Skeletal muscle tissue (tissue), 4 donors: ENCODE results near the gene TTC7B. TPM values are rescaled to one million over a fixed set of nuclear protein-coding genes. Genes with fewer than 3 reads are reported as not detected.

ENCODE experiments used
- H3K27ac ChIP-seq: one replicate; pipeline ENCODE4 v1.7.0; 2013; ENCODE audit warnings: mild to moderate bottlenecking, low read depth, low read length, inconsistent platforms
- H3K27me3 ChIP-seq, 3 donors: one replicate each; pipeline ENCODE4 v1.7.0; 2013; ENCODE audit warnings: low read length in 3 of 3; ENCODE audit not compliant: control insufficient read depth in 3 of 3, insufficient read depth in 3 of 3
- H3K36me3 ChIP-seq, 3 donors: one replicate each; pipeline ENCODE4 v1.7.0; 2013; ENCODE audit warnings: low read length in 3 of 3; ENCODE audit not compliant: control insufficient read depth in 3 of 3, insufficient read depth in 3 of 3
- H3K4me1 ChIP-seq, 3 donors: one replicate each; pipeline ENCODE4 v1.7.0; 2013; ENCODE audit warnings: low read length in 3 of 3, mild to moderate bottlenecking in 3 of 3; ENCODE audit not compliant: control insufficient read depth in 3 of 3, insufficient read depth in 3 of 3
- H3K4me3 ChIP-seq, 3 donors: one replicate each; pipeline ENCODE4 v1.7.0; 2013; ENCODE audit warnings: low read length in 3 of 3
- H3K9ac ChIP-seq, 3 donors: one replicate each; pipeline ENCODE4 v1.7.0; 2013; ENCODE audit warnings: low read length in 3 of 3, mild to moderate bottlenecking in 3 of 3, moderate library complexity in 2 of 3, low read depth in 1 of 3
- H3K9me3 ChIP-seq, 3 donors: one replicate each; pipeline ENCODE4 v1.7.0; 2013; ENCODE audit warnings: low read length in 3 of 3; ENCODE audit not compliant: control insufficient read depth in 3 of 3
- total RNA-seq: library from RNA; depleted of rRNA; stranded (reverse); fragments of >200 nt; gene quantifications from one replicate; pipeline ENCODE4 v1.2.3, GENCODE V29; 2014
- donor health status: Osteomylitis.

The TTC7B gene
- total RNA-seq, 1 donor from 2014 or later = 5.7 TPM

DNA sequence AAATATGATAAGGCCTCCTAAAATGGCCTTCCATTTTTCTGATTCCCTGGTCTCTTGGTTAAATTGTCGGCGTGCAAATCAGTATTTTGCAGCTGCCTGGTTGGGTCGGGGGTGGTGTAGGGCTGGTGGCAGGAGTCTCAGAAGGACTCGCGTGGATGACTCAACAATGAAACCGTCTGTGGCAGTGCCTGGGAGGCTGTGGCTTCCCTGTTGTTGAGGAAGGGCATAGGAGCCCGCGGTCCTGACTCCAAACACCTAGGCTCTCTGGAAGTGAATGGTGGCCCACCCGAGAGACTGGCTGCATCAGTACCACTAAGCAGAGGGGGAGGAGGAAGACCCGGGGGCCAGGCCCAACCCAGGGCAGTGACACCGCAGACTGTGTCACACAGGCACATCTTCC, 207.9 kb downstream of the TTC7B start:
- H3K9me3 ChIP-seq = no peaks in the 10 kb centered on the region
- H3K36me3 ChIP-seq = peaks cover 0 to 10% (median 3%) of the 10 kb centered on the region in 3 donors
- no peaks in the 10 kb centered on the region for H3K27me3 ChIP-seq
- H3K4me3 ChIP-seq = no peak overlapping the region
- no peak overlapping the region for H3K27ac ChIP-seq
- H3K9ac ChIP-seq = no peak overlapping the region
- H3K4me1 ChIP-seq = peaks cover 24 to 40% (median 31%) of the 10 kb centered on the region in 3 donors

- Histone ChIP-seq H3K27ac (no peak overlapping the region), H3K4me3 (no peak overlapping the region), H3K9me3 (no peaks in the 10 kb centered on the region), H3K27me3 (no peaks in the 10 kb centered on the region), H3K36me3 (peaks cover 0 to 10% (median 3%) of the 10 kb centered on the region in 3 donors), H3K9ac (no peak overlapping the region), H3K4me1 (peaks cover 16 to 31% (median 23%) of the 10 kb centered on the region in 3 donors)
Measured at GRCh38 chr14:90607141-90607540, 209.1 kb downstream of the TTC7B start.

GRCh38 chr14:90606434-90606833, 209.8 kb downstream of the TTC7B start:
- Histone ChIP-seq H3K9ac (no peak overlapping the region), H3K4me1 (peaks cover 10 to 25% (median 16%) of the 10 kb centered on the region in 3 donors), H3K4me3 (no peak overlapping the region), H3K27me3 (no peaks in the 10 kb centered on the region), H3K27ac (no peak overlapping the region), H3K36me3 (peaks cover 0 to 10% (median 3%) of the 10 kb centered on the region in 3 donors), H3K9me3 (no peaks in the 10 kb centered on the region)

GRCh38 chr14:90605430-90605829, 210.8 kb downstream of the TTC7B start:
- no peak overlapping the region for H3K9ac ChIP-seq
- H3K4me1 ChIP-seq = peaks cover 3 to 22% (median 11%) of the 10 kb centered on the region in 3 donors
- no peaks in the 10 kb centered on the region for H3K27me3 ChIP-seq
- H3K36me3 ChIP-seq = peaks cover 0 to 6% (median 3%) of the 10 kb centered on the region in 3 donors
- H3K27ac ChIP-seq = no peak overlapping the region
- no peak overlapping the region for H3K4me3 ChIP-seq
- no peaks in the 10 kb centered on the region for H3K9me3 ChIP-seq

- Histone ChIP-seq H3K27me3 (no peaks in the 10 kb centered on the region), H3K27ac (no peak overlapping the region), H3K9ac (no peak overlapping the region), H3K36me3 (peaks cover 0 to 3% (median 0%) of the 10 kb centered on the region in 3 donors), H3K4me3 (no peak overlapping the region), H3K4me1 (peaks cover 13 to 25% (median 13%) of the 10 kb centered on the region in 3 donors), H3K9me3 (no peaks in the 10 kb centered on the region)
Measured at GRCh38 chr14:90604356-90604755, 211.9 kb downstream of the TTC7B start.

DNA sequence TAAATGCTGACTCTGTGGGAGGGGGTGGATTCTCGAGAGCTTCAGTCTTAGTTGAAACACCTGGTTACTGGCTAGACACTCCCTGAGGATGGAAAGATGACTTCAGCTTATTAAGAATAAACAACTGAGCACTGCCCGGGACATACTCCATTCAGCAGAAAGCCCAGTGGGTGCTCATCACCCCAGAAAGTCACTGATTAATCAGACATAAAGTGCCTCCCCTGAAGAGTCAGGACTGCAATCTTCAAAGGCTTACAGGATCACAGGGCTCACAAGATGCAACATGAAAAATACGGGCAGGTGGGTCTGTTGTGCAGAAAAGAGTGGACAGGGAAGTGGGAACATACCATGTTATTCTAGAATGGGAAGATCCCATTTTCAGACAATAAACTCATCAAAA, 212.4 kb downstream of the TTC7B start:
- no peak overlapping the region for H3K27ac ChIP-seq
- H3K36me3 ChIP-seq = peaks cover 0 to 3% (median 0%) of the 10 kb centered on the region in 3 donors
- peaks cover 11 to 23% (median 12%) of the 10 kb centered on the region in 3 donors for H3K4me1 ChIP-seq
- no peaks in the 10 kb centered on the region for H3K27me3 ChIP-seq
- H3K9ac ChIP-seq = no peak overlapping the region
- H3K9me3 ChIP-seq = no peaks in the 10 kb centered on the region
- H3K4me3 ChIP-seq = no peak overlapping the region

DNA sequence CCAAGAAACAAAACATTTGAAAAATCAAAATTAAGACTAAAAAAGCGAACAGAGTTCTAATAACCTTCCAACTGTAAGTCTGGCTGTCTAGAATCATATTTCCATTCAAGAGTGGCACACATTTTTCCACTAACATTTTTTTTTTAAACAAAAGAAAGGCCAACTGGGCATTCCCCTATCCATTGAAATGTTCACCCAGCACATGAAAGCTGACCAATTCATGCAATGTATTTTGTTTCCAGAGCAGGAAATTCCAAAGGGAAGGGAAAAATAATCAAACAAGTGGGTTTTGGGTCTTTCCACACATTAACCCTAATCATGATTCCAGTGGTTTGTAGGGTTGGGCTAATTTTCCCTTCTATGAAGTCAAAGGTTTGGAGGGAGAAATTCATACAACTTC, 212.9 kb downstream of the TTC7B start:
- Histone ChIP-seq H3K4me3 (no peak overlapping the region), H3K9ac (no peak overlapping the region), H3K4me1 (peaks cover 9 to 18% (median 12%) of the 10 kb centered on the region in 3 donors), H3K27ac (no peak overlapping the region), H3K9me3 (no peaks in the 10 kb centered on the region), H3K27me3 (no peaks in the 10 kb centered on the region), H3K36me3 (peaks cover 0 to 2% (median 0%) of the 10 kb centered on the region in 3 donors)

- Histone ChIP-seq H3K27me3 (no peaks in the 10 kb centered on the region), H3K27ac (no peak overlapping the region), H3K36me3 (no peaks in the 10 kb centered on the region), H3K9me3 (no peaks in the 10 kb centered on the region), H3K4me3 (no peak overlapping the region), H3K4me1 (peaks cover 9 to 17% (median 12%) of the 10 kb centered on the region in 3 donors), H3K9ac (no peak overlapping the region)
Measured at GRCh38 chr14:90602088-90602687, 214.0 kb downstream of the TTC7B start.

DNA sequence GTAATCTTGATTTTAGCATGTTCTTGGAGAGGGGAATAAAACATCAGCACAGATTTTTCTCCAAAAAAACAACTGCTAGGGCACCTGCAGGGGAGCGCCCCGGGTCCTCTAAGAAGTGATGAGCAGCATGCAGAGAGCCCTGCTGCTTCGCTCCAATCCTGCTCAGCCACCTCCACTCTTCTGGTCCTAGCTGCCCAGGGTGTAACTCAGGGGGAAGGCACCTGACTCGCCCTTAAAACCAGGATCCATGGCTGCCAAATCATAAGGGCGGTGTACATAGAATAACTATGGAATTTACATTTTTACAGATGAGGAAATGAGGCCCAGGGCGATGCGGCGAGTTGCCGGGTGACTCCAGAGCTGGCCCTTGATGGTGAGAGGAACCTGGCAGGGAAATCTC, 214.7 kb downstream of the TTC7B start:
- Histone ChIP-seq H3K9ac (no peak overlapping the region), H3K9me3 (no peaks in the 10 kb centered on the region), H3K27me3 (no peaks in the 10 kb centered on the region), H3K36me3 (no peaks in the 10 kb centered on the region), H3K27ac (no peak overlapping the region), H3K4me1 (peaks cover 9 to 17% (median 12%) of the 10 kb centered on the region in 3 donors), H3K4me3 (no peak overlapping the region)

DNA sequence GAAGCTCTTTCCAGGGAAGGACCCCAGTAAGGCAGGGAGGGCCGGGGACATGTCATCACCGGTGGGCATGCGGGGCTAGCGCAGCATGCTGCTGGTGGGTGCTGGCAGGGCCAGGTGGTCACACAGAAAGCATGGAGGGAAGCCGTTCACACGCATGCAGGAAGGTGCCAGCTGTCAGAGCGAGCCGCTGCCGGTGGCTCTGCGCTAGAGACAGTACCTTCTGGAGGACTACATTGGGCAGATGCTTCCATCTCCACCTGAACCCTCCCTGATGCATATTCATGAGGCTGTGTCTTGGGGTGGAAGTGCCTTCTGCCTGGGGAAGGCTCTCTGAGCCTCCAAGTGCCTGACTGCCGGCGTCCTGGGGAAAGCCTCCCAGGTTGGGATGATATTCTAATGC, 215.6 kb downstream of the TTC7B start:
- no peak overlapping the region for H3K9ac ChIP-seq
- no peak overlapping the region for H3K4me3 ChIP-seq
- no peaks in the 10 kb centered on the region for H3K36me3 ChIP-seq
- H3K4me1 ChIP-seq = peaks cover 9 to 17% (median 12%) of the 10 kb centered on the region in 3 donors
- no peaks in the 10 kb centered on the region for H3K27me3 ChIP-seq
- H3K9me3 ChIP-seq = no peaks in the 10 kb centered on the region
- H3K27ac ChIP-seq = no peak overlapping the region
